ENCODE results near the gene ADGRG1.
"Not testable (repeated sequence)": the region's sequence is repeated elsewhere in the genome, so short reads cannot be mapped to it uniquely, and the experiment has no call there.

ADGRG1 gene

DNA sequence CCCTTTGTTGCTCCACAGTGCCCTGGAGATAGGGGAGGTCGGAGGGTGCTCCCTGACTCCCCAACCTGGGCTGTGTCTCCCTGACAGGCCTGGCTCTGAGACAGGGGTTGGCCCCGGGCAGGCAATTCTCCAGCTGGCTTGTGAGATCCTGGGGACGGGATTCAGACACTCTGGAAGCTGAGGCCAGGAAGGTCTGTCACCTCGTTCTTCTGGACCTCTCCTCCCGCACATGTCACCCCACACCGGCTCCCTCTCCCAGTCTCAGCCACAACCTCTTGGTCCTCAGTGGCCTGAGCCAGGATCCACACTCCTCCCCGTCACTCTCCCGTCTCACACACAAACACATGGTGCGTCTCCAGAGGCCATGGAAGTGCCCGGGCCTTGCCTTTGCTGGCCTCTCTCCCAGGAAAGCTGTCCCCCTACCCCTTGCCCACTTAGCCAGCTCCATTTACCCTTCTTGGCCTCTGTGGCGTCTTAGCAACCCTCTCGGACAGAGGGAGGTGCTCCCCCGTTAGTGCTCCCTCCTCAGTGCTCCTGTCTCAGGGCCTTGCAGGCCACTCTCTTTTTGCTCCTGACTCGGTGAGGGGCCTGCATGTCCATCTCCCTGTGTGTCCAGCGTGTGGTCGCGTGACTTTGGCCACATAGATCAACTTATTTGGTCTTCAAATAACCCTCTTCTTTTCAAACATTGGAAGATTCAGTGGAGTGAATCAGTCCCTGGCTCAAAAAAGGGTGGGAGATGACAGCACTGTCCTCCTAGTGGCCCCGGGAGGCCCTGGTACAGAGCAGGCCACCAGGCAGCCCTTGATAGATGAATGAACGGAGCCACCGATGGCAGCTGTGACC lies 40.4 kb downstream of the ADGRG1 start:
- DNase-seq, result no peak

DNA sequence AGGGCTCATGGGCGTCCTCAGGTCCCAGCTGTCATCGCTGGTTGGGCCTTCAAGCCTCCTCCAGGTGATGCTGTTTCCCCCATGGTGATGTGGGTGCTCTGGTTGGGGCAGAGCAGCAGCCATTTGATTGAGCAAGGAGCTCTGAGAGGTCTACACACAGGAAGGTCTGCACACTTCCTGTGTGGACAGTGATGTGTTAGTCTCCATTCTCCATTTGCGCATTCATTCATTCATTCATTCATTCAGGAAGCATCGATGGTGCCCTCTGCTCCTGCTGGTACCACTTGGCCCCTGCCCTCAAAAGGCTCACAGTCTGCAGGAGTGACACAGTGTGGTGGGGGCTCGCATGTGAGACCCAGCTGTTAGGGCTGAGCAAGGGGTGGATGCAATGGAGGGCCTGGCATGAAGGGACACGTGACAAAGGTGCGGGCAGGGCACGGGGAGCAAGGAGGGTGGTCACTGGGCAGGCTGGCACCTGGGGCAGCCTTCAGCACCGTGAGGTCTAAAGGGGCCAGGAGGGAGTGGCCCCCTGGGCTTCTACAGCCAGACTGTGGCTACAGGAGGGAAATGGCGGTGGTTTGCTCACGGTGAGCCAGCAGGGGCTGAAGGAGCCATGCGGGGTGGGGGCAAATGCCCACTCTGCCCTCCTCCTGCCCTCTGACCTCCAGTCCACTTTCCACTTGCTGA lies 41.2 kb downstream of the ADGRG1 start:
- no peak for DNase-seq

DNA sequence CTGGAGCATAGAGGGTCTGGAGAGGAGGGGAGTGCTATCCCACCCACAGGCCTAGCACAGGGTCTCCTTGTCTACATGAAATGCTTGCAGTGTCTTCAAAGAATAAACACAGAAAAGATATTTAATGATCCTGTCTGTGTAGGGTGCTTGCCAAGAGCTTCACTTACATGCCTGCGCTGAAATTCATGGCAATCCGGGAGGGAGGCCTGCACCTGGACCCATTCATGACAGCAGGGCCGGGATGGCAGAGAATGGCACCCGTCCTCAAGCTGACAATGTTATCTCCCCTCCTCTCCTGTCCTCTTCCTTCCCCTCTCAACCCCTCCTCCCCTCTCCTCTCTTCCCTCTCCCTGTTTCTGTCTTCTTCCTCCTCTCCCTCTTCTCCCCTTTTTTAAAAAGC lies 41.8 kb downstream of the ADGRG1 start:
- no peak for DNase-seq

DNA sequence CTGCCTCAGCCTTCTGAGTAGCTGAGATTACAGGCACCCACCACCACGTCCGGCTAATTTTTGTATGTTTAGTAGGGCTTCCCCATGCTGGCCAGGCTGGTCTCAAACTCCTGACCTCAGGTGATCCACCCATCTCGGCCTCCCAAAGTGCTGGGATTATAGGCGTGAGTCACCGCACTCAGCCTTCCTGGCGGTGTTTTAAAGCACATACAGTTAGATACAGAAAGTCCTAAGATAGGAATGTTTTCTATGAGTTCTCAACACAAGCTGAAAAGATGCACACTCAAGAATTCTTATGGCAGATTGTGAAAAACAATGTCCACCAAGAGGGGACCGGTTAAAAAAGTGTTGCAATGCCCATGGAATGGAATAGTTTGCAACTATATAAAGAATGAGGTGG lies 43.0 kb downstream of the ADGRG1 start:
- not testable (repeated sequence) for DNase-seq

DNA sequence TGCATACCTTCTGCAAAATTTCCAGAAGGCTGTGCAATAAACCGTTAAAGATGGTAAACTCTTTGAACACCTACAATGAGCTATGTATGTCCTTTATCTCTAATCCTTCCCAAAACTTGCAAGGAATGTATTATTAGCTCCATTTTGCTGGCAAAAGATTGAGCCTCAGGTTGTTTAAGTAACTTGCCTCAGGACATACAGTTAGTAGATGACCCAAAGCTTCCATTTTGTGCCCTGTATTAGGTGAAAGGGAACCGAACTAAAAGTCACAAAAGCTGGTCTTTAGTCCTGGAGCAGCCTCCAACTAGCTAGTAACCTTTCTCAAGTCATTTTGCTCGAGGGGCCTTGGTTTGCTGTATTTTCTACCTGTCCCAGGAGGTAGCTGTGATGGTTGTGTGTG lies 44.0 kb downstream of the ADGRG1 start:
- DNase-seq, result no peak

DNA sequence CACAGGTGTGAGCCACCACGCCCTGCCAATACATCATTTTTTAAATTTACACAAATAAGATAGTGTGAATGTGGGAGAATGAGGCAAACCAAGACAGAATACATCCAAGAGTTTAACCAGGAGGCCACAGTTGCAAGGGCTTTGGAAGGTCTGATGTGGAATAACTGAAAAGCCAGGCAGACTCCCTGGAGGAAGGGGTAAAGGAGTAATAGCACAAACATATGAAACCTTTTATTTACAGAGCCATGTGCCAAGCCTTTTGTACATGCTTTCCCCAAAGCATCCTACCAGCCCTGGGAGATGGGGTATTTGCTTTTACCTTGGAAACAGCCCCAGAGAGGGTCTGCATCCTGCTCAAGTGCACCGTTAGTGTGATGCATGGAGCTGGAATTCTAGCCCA lies 44.4 kb downstream of the ADGRG1 start:
- DNase-seq, result no peak

DNA sequence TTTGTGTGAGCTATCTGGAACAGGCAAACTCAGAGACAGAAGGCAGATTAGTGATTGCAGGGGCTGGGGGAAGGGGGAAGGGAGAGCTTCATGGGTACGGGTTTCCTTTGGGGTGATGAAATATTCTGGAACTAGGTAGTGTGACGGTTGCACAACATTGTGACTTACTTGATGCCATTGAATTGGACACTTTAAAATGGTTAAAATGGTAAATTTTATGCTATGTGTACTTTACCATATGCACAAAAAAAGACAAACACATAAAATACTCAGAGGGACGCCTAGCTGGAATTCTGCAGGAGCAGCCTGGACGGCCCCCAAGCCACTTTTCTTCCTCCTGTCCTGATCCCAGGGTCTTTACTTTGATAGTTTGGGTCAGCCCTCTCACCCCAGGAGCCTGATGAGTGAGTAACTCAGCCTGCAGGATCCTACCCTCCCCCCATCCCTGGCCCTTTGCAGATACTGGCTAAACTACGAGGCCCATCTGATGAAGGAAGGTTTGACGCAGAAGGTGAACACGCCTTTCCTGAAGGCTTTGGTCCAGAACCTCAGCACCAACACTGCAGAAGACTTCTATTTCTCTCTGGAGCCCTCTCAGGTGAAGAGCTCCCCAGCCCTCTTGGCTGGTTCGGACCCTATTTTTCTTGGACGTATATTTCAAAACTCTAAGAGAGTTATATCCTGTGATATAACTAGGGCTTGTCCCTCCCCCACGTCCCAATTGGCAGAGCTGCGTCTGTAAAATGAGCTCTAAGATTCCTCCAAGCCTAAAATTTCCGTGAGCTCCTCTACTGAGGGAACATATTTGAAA lies 47.5 kb downstream of the ADGRG1 start:
- DNase-seq, result peak; percentile 48

DNA sequence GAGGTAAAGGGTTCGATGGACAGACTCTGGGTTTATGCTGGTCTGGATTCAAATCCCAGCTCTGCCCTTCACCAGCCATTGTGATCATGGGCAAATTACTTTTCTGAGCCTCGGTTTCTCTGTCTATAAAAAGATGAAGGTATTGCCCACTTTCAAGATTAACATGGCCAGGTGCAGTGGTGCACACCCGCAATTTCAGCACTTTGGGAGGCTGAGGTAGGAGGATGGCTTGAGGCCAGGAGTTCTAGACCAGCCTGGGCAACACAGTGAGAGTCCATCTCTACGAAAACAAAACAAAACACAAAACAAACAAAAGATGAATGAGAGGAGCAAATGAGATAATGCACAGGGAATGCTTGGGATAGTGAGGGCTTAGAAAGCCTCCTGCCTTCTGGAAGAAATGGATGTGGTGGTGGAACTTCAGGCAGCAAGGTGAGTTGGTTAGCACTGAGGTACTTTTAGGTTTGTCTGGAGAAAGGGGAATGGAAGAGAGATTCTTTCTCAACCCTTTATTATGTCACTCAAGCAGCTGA lies 48.2 kb downstream of the ADGRG1 start:
- no peak for DNase-seq

DNA sequence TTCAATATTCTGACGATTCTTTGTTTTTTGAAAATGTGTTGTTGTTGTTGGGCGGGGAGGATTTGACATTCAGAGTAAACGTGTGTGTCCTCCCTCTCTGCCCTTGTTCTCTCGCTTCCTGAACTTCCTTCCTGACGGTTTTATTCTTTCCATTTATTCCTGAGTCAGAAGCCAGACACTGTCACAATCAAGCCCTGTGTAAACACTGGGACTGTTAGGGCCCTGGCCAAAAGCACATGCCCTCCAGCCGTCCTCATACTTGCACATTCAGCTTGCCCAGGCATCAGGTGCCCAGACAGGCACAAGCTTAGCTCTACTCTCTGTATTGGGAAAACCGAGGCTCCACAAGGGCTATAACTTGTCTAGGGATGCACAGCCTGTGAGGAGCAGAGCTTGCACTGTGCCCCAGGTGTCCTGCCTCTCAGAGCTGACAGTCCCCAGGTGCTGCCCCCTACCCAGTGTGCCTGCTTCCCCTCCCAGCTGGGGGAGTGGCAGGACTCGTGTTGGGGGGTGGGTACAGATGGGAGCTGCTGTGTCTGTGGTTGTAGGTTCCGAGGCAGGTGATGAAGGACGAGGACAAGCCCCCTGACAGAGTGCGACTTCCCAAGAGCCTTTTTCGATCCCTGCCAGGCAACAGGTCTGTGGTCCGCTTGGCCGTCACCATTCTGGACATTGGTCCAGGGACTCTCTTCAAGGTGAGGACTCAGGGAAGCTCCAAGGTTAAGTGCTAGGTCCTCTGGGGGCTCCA lies 49.4 kb downstream of the ADGRG1 start:
- DNase-seq, result no peak

DNA sequence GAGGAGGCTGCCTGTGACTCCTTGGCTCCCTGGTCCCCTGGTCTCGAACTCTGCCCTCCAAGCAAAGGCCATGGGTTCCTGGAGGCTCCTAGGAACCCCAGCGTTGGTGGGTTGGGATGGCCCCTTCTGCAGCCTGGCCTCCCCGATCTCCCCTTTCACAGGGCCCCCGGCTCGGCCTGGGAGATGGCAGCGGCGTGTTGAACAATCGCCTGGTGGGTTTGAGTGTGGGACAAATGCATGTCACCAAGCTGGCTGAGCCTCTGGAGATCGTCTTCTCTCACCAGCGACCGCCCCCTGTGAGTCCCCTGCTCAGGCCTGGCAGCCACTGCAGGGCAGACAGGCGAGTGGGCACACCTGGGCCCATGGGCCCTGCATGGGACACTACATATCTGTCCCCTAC lies 50.6 kb downstream of the ADGRG1 start:
- DNase-seq, result no peak

DNA sequence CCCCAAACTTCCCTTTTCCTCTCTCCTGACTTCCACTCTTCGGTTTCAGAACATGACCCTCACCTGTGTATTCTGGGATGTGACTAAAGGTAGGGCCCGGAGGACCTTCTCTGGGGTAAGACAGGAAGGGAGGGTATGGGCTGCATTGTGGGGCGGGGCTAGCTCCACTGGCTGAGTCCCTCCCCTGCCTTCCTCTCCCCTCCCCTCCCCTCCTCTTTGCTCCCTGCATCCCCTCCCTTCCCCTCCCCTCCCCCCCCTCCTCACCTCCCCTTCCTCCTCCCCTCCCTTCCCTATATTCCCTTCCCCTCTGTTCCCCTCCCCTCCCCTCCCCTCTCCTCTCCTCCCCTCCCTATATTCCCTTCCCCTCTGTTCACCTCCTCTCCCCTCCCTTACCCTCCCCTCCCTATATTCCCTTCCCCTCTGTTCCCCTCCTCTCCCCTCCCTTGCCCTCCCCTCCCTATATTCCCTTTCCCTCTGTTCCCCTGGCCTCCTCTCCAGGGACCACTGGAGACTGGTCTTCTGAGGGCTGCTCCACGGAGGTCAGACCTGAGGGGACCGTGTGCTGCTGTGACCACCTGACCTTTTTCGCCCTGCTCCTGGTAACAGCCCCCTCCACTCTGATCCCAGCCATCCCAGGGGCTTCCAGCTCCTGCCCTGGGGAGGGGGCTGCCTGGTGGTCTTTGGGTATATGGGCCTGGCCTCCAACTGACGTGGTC lies 51.5 kb downstream of the ADGRG1 start:
- no peak for DNase-seq

DNA sequence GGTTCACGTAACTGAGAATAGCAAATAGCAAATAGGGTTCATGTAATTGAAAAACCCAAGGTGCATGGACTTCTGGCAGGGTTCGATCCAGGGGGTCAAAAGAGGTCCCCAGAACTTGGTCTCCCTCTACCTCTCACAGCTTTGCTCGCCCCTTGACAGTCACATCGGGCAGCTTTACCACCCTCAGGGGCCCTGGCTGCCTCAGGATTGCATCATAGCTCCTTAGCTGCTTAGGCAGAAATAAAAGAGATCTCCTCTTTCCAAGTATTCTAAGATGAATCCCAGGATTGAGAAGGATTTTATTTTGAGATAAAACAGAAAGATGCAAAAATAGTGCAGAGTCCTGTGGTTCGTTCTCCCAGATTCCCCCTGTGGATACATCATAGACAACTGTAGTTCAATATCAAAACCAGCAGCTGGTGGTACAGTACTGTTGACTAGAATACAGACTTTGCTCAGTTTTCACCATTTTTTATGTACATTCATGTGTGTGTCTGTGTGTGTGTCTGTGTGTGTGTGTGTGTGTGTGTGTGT lies 52.5 kb downstream of the ADGRG1 start:
- DNase-seq, result no peak

DNA sequence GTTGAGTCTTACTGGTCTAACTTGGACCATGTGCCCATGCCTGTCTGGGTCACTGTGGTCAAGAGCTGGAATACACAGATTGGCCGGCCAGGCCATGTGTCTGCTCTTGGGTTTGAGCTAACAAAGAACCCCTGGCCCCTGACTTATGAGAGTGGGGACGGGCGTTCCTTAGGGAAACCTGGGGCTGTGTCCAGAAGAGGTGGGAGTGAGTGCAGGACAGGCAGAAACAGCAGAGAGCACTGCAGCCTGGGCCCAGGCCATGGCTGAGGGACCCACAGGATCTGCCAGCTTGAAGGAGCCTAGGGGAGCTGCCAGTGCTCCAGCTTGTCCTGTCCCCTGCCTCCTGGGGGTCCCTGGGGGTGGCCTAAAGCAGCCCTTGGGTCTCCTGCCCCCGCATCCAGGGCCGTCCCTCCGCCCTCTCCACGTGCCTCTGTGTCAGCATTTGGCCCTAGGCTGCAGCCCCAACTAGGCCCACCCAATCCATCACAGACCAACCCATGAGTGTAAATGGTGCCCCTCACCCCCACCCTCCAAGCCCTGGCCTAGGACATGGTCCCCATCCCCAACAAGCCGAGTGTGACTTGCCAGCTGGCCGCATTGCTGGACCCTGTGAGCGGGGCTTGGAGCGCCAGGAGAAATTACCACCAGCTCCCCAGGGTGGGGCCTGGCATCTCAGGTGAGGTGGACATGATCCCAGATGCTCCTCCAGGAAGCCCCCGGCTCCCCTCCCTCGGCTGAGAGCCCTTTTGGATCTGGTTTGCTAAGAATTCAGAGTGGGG lies 53.7 kb downstream of the ADGRG1 start:
- no peak for DNase-seq

DNA sequence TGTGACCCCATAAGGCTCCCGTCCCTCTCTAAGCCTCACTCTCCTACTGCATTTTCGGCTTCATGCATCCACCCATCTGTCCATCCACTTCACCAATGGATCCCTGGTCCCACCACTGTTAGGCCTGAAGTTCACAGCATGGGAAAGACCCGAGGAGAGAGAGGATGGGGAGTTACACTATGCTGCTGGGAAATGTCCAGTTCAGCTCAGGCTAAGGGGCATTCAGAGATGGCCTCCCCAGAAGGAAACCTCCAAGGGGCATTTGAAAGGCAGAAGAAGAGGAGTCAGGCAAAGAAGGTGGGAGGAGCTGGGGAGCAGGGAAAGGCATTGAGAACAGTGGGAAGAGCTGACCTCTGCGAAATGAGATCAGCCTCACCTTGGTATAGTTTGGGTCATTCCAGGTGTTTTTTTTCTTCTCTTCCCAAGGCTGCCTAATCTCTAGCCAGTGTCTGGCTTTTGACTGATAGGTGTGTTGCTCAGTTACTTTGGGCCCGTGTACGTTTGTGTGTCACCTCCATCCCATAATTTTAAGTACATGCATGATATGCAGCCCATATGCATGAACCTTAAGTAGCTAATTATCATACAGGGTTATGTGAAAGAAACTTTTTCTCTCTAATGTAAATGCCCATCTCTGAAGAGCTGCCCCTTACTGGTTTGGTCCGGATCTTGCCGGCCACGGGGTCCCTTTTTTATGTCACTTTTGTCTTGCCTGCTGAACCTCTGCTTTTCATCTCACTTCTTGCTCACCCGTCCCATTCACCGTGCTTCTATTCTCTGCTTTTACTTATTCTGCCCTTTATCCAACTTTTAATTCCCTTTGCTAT lies 54.6 kb downstream of the ADGRG1 start:
- no peak for DNase-seq

DNA sequence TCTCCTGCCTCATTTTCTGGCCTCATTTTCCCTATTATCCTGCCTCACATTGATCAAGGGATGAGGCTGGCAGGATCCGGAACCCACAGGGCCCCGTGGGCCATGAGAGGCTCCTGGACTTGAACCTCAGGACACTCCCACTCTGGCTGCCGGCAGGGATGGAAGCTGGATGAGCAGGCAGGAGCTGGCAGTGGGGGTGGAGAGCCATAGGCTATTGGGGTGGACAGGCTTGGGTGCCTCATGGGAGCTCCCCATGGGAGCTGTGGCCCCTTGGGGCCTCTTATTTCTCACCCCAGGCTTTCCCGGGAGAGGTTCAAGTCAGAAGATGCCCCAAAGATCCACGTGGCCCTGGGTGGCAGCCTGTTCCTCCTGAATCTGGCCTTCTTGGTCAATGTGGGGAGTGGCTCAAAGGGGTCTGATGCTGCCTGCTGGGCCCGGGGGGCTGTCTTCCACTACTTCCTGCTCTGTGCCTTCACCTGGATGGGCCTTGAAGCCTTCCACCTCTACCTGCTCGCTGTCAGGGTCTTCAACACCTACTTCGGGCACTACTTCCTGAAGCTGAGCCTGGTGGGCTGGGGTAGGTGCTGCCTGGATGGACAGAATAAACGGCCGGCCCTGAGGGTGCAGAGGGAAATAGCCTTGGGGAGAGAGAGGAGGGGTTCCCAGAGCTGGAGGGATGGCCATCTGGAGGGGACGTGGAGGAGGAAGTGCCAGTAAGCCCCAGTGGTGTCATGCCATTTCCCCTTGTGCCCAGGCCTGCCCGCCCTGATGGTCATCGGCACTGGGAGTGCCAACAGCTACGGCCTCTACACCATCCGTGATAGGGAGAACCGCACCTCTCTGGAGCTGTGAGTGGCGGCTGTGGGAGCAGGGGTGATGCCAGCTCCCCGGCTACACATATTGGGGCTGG lies 55.5 kb downstream of the ADGRG1 start:
- no peak for DNase-seq

DNA sequence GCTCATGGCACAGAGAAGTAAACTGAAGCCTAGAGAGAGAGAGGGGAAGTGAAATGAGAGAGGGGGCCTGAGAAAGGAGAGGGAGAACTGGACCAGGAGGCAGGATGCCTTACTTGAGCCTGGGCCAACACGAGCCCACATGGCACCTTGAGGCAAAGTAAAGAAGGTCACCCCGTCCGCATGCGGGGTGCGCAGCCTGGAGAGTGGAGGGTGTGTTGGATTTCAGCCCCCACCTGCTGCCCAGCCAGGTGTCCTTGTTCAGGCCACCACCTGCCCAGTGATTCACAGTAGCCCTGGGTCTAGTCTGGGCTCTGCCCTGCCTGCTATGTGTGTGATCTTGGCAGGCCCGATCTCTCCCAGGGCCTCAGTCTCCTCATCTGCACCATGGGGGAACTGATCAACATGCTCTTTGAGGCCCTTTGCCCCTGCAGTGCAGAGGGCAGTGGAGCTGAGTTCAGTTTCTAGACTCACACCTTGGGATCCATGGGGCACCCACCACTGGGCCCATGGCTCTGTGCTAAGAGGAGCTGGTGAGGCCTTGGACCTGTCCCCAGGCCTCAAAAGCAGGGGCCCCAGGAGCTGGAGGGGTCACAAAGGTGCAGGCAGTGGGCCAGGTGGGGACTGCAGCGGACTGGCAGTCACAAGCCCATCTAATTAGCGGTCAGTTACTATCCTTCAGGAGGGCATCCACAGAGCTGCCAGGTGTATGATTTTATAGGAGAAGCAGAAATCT lies 56.4 kb downstream of the ADGRG1 start:
- DNase-seq, result no peak

DNA sequence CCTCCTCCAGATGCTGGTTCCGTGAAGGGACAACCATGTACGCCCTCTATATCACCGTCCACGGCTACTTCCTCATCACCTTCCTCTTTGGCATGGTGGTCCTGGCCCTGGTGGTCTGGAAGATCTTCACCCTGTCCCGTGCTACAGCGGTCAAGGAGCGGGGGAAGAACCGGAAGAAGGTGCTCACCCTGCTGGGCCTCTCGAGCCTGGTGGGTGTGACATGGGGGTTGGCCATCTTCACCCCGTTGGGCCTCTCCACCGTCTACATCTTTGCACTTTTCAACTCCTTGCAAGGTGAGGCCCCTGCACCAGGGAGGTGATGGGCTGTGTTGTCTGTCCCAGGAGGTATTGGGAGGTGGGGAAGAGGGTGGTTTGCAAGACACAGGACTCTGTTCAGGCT lies 57.2 kb downstream of the ADGRG1 start:
- DNase-seq, result no peak

DNA sequence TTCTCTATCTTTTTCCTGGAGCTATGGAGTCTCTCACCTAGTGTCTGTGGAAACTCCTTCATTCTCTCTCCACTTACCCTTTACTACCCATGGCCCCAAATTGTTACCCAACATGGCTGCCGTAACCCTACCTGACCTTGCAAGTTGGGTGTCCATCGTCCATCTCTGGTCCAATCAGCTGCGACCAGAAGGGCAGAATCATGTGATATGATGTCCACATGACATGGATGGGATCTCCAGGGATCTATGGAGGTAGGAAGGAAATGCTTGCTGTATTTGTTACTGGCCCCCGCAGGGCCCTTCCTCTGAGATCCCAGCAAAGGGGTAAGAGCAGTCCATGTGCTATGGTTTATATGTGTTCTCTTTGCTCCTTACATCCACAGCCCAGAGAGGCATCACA lies 58.1 kb downstream of the ADGRG1 start:
- peak; percentile 3 for DNase-seq

Measured in NCI-H82 (cell line).